Measurements from ENCODE around the gene PHACTR3.

Gene PHACTR3

DNA sequence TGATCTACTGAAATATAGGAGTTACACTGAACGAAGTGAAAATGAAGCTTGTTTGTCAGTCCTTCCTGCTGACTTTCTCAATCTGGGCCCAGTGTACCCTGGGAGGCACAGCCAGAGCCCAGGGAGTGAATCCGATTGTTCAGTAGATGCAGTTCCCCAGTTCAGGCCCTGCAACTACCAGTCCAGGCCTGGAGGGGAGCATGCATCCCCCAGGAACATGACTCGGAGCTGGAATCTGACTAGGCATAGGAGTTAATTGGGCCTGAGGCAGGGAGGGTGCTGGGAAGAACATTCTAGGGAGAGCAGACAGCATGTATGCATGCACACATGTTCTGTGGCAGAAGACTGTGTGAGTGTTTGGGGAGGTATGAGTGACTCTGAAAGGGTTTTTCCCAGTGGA is 42.1 kb downstream of the PHACTR3 start:
- H3K27me3 ChIP-seq = peaks cover 25% of the 10 kb centered on the region
- no peaks in the 10 kb centered on the region for H3K36me3 ChIP-seq
- H3K9me3 ChIP-seq = no peaks in the 10 kb centered on the region
- H3K4me3 ChIP-seq (ENCODE audit: low read depth in 1 of 2, low read length in 1 of 2) = no peak overlapping the region
- TF ChIP-seq CTCF (IDR thresholded peaks at IDR 0.05) = no peak
- H3K27ac ChIP-seq = no peak overlapping the region
- H3K4me1 ChIP-seq (ENCODE audit: control insufficient read depth in 1 of 2, insufficient read depth in 1 of 2, low read depth in 1 of 2, low read length in 1 of 2) = no peaks in the 10 kb centered on the region

GRCh38 chr20:59647271-59647670 is 42.9 kb downstream of the PHACTR3 start:
- peaks cover 26% of the 10 kb centered on the region for H3K27me3 ChIP-seq
- no peak overlapping the region for H3K4me3 ChIP-seq (ENCODE audit: low read depth in 1 of 2, low read length in 1 of 2)
- TF ChIP-seq CTCF (IDR thresholded peaks at IDR 0.05) = no peak
- no peaks in the 10 kb centered on the region for H3K9me3 ChIP-seq
- H3K27ac ChIP-seq = no peak overlapping the region
- no peaks in the 10 kb centered on the region for H3K36me3 ChIP-seq
- no peaks in the 10 kb centered on the region for H3K4me1 ChIP-seq (ENCODE audit: control insufficient read depth in 1 of 2, insufficient read depth in 1 of 2, low read depth in 1 of 2, low read length in 1 of 2)

- TF ChIP-seq CTCF (IDR thresholded peaks at IDR 0.05) = no peak
- Histone ChIP-seq H3K4me3 (ENCODE audit: low read depth in 1 of 2, low read length in 1 of 2) (no peak overlapping the region), H3K27ac (no peak overlapping the region), H3K27me3 (peaks cover 28% of the 10 kb centered on the region), H3K9me3 (no peaks in the 10 kb centered on the region), H3K4me1 (ENCODE audit: control insufficient read depth in 1 of 2, insufficient read depth in 1 of 2, low read depth in 1 of 2, low read length in 1 of 2) (no peaks in the 10 kb centered on the region), H3K36me3 (no peaks in the 10 kb centered on the region)
Measured at GRCh38 chr20:59648466-59649070, 44.2 kb downstream of the PHACTR3 start.

GRCh38 chr20:59650418-59650817 is 46.1 kb downstream of the PHACTR3 start:
- no peak overlapping the region for H3K4me3 ChIP-seq (ENCODE audit: low read depth in 1 of 2, low read length in 1 of 2)
- no peak overlapping the region for H3K27ac ChIP-seq
- no peaks in the 10 kb centered on the region for H3K4me1 ChIP-seq (ENCODE audit: control insufficient read depth in 1 of 2, insufficient read depth in 1 of 2, low read depth in 1 of 2, low read length in 1 of 2)
- H3K9me3 ChIP-seq = no peaks in the 10 kb centered on the region
- peaks cover 31% of the 10 kb centered on the region for H3K27me3 ChIP-seq
- TF ChIP-seq CTCF (IDR thresholded peaks at IDR 0.05) = no peak
- no peaks in the 10 kb centered on the region for H3K36me3 ChIP-seq

DNA sequence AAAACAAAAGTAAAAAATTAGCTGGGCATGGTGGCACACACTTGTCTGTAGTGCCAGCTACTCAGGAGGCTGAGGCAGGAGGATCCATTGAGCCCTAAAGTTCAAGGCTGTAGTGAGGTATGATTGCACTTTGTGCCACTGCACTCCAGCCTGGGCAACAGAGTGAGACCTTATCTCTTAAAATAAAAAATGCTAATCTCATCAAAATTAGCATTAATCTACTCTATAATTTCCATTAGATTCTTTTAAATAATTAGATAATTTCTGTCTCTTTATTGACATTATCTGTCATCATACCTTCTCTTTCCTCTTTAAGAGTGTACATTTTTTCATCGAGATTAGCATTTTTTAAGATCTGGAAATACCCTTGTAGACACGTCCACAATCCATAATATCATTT is 48.0 kb downstream of the PHACTR3 start:
- TF ChIP-seq CTCF (IDR thresholded peaks at IDR 0.05) = no peak
- H3K4me3 ChIP-seq (ENCODE audit: low read depth in 1 of 2, low read length in 1 of 2) = no peak overlapping the region
- no peaks in the 10 kb centered on the region for H3K4me1 ChIP-seq (ENCODE audit: control insufficient read depth in 1 of 2, insufficient read depth in 1 of 2, low read depth in 1 of 2, low read length in 1 of 2)
- H3K36me3 ChIP-seq = no peaks in the 10 kb centered on the region
- no peaks in the 10 kb centered on the region for H3K9me3 ChIP-seq
- H3K27me3 ChIP-seq = peaks cover 31% of the 10 kb centered on the region
- H3K27ac ChIP-seq = no peak overlapping the region

DNA sequence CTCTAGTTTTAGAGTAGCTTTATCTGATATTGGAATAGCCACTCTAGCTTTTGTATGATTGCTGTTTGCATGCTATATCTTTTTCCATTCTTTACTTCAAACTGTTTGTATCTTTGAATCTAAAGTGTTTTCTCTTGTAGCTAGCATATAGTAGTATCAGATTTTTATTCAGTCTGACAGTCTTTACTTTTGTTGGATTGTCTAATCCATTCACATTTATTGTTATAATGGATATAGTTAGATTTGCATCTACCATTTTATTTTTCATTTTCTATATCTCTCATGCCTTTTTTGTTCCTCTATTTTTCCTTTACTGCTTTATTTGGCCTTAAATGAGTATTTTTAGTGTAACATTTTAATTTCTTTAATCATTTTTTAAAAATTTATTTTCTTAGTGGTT is 52.1 kb downstream of the PHACTR3 start:
- H3K4me3 ChIP-seq (ENCODE audit: low read depth in 1 of 2, low read length in 1 of 2) = no peak overlapping the region
- H3K9me3 ChIP-seq = no peaks in the 10 kb centered on the region
- no peaks in the 10 kb centered on the region for H3K4me1 ChIP-seq (ENCODE audit: control insufficient read depth in 1 of 2, insufficient read depth in 1 of 2, low read depth in 1 of 2, low read length in 1 of 2)
- no peak overlapping the region for H3K27ac ChIP-seq
- peaks cover 10% of the 10 kb centered on the region for H3K27me3 ChIP-seq
- H3K36me3 ChIP-seq = no peaks in the 10 kb centered on the region
- TF ChIP-seq CTCF (IDR thresholded peaks at IDR 0.05) = no peak
